HEK293 (cell line): ENCODE measurements around the gene CACNA1H.
A peak's percentile ranks its signal among the peaks of the same experiment; 100 is the strongest.

Experiments
- GFI1B ChIP-seq: fragments of 450-650 bp; formaldehyde crosslinking; IDR thresholded peaks from 2 replicates; pipeline ENCODE4 v1.5.1; 2016; ENCODE audit warnings: missing biosample characterization, missing genetic modification characterization
- GLIS1 ChIP-seq: fragments of 450-650 bp; formaldehyde crosslinking; IDR thresholded peaks from 2 replicates; pipeline ENCODE4 v1.5.1; 2016; ENCODE audit warnings: missing biosample characterization, missing genetic modification characterization
- HOXC10 ChIP-seq: sonication (generic); formaldehyde crosslinking; IDR thresholded peaks from 2 replicates; pipeline ENCODE4 v1.8.1; 2023; ENCODE audit warnings: mild to moderate bottlenecking, missing genetic modification reagents
- KLF7 ChIP-seq: fragments of 450-650 bp; formaldehyde crosslinking; IDR thresholded peaks from 2 replicates; pipeline ENCODE4 v1.5.1; 2016; ENCODE audit warnings: missing biosample characterization, missing genetic modification characterization, borderline replicate concordance
- SALL2 ChIP-seq: fragments of 450-650 bp; formaldehyde crosslinking; IDR thresholded peaks from 2 replicates; pipeline ENCODE4 v1.5.0; 2017; ENCODE audit warnings: missing biosample characterization, mild to moderate bottlenecking, missing genetic modification characterization, borderline replicate concordance
- SCRT2 ChIP-seq: fragments of 450-650 bp; formaldehyde crosslinking; IDR thresholded peaks from 2 replicates; pipeline ENCODE4 v1.5.1; 2016; ENCODE audit warnings: missing biosample characterization, missing genetic modification characterization
- ZBTB48 ChIP-seq: fragments of 450-650 bp; formaldehyde crosslinking; IDR thresholded peaks from 2 replicates; pipeline ENCODE4 v1.5.1; 2016; ENCODE audit warnings: missing biosample characterization, missing genetic modification characterization
- ZBTB7A ChIP-seq: fragments of 450-650 bp; formaldehyde crosslinking; IDR thresholded peaks from 2 replicates; pipeline ENCODE4 v1.5.1; 2016; ENCODE audit warnings: low read depth, missing biosample characterization, missing genetic modification characterization
- ZFP69B ChIP-seq: fragments of 450-650 bp; formaldehyde crosslinking; IDR thresholded peaks from 2 replicates; pipeline ENCODE4 v1.5.1; 2016; ENCODE audit warnings: missing biosample characterization, missing genetic modification characterization
- ZIC2 ChIP-seq: fragments of 450-650 bp; formaldehyde crosslinking; IDR thresholded peaks from 2 replicates; pipeline ENCODE4 v1.5.1; 2016; ENCODE audit warnings: missing biosample characterization, missing genetic modification characterization
- ZNF18 ChIP-seq: fragments of 450-650 bp; formaldehyde crosslinking; IDR thresholded peaks from 2 replicates; pipeline ENCODE4 v1.5.1; 2016; ENCODE audit warnings: missing biosample characterization, missing genetic modification characterization
- ZNF214 ChIP-seq: fragments of 450-650 bp; formaldehyde crosslinking; IDR thresholded peaks from 2 replicates; pipeline ENCODE4 v1.5.1; 2017; ENCODE audit warnings: missing biosample characterization, mild to moderate bottlenecking, missing genetic modification characterization, borderline replicate concordance
- ZNF24 ChIP-seq: fragments of 450-650 bp; formaldehyde crosslinking; IDR thresholded peaks from 2 replicates; pipeline ENCODE4 v1.5.1; 2016; ENCODE audit warnings: missing biosample characterization, missing genetic modification characterization
- ZNF274 ChIP-seq, 2 experiments: fragments of 200-500 bp in 1 of 2; fragments of 450-650 bp in 1 of 2; sonication (Bioruptor generic) in 1 of 2; formaldehyde crosslinking in 1 of 2; IDR thresholded peaks; 2 replicates each; pipeline versions ENCODE4 v1.5.1 to v1.6.1; 2014 to 2016; ENCODE audit warnings: borderline replicate concordance in 1 of 2, inconsistent platforms in 1 of 2, low read length in 1 of 2, missing biosample characterization in 1 of 2, missing genetic modification characterization in 1 of 2
- ZNF280C ChIP-seq: fragments of 450-650 bp; formaldehyde crosslinking; IDR thresholded peaks from 2 replicates; pipeline ENCODE4 v1.5.1; 2016; ENCODE audit warnings: missing biosample characterization, missing genetic modification characterization
- ZNF311 ChIP-seq: fragments of 450-650 bp; formaldehyde crosslinking; IDR thresholded peaks from 2 replicates; pipeline ENCODE4 v1.5.1; 2017; ENCODE audit warnings: missing biosample characterization, missing genetic modification characterization, borderline replicate concordance
- ZNF48 ChIP-seq: fragments of 450-650 bp; formaldehyde crosslinking; IDR thresholded peaks from 2 replicates; pipeline ENCODE4 v1.5.1; 2016; ENCODE audit warnings: missing biosample characterization, missing genetic modification characterization
- ZNF548 ChIP-seq: fragments of 450-650 bp; formaldehyde crosslinking; IDR thresholded peaks from 2 replicates; pipeline ENCODE4 v1.5.1; 2016; ENCODE audit warnings: missing biosample characterization, missing genetic modification characterization
- ZNF558 ChIP-seq: fragments of 450-650 bp; formaldehyde crosslinking; IDR thresholded peaks from 2 replicates; pipeline ENCODE4 v1.5.1; 2016; ENCODE audit warnings: missing biosample characterization, missing genetic modification characterization
- ZNF629 ChIP-seq: fragments of 450-650 bp; formaldehyde crosslinking; IDR thresholded peaks from 2 replicates; pipeline ENCODE4 v1.5.1; 2017; ENCODE audit warnings: missing biosample characterization, missing genetic modification characterization
- ZNF645 ChIP-seq: fragments of 450-650 bp; formaldehyde crosslinking; IDR thresholded peaks from 2 replicates; pipeline ENCODE4; 2016; ENCODE audit warnings: missing biosample characterization, missing genetic modification characterization
- ZNF654 ChIP-seq: fragments of 450-650 bp; formaldehyde crosslinking; IDR thresholded peaks from 2 replicates; pipeline ENCODE4 v1.5.1; 2016; ENCODE audit warnings: low read depth, missing biosample characterization, missing genetic modification characterization
- ZNF704 ChIP-seq: fragments of 450-650 bp; formaldehyde crosslinking; IDR thresholded peaks from 2 replicates; pipeline ENCODE4 v1.5.1; 2016; ENCODE audit warnings: missing biosample characterization, missing genetic modification characterization
- ZNF791 ChIP-seq: fragments of 450-650 bp; formaldehyde crosslinking; IDR thresholded peaks from 2 replicates; pipeline ENCODE4 v1.5.1; 2016; ENCODE audit warnings: missing biosample characterization, missing genetic modification characterization
- ZNF792 ChIP-seq: fragments of 450-650 bp; formaldehyde crosslinking; IDR thresholded peaks from 2 replicates; pipeline ENCODE4 v1.5.1; 2016; ENCODE audit warnings: missing biosample characterization, missing genetic modification characterization
- TF ChIP-seq, protein P1 (sequence below): fragments of 450-650 bp; formaldehyde crosslinking; IDR thresholded peaks from 2 replicates; pipeline ENCODE4 v1.5.1; 2016; ENCODE audit warnings: missing biosample characterization, missing genetic modification characterization
- TF ChIP-seq, protein P2 (sequence below): fragments of 450-650 bp; formaldehyde crosslinking; IDR thresholded peaks from 2 replicates; pipeline ENCODE4 v1.5.1; 2016; ENCODE audit warnings: missing biosample characterization, missing genetic modification characterization
- TF ChIP-seq, protein P3 (sequence below): fragments of 450-650 bp; formaldehyde crosslinking; IDR thresholded peaks from 2 replicates; pipeline ENCODE4 v1.5.1; 2016; ENCODE audit warnings: missing biosample characterization, missing genetic modification characterization
- TF ChIP-seq, protein P4 (sequence below): sonication (generic); formaldehyde crosslinking; IDR thresholded peaks from 2 replicates; pipeline ENCODE4 v1.8.1; 2022; ENCODE audit warnings: mild to moderate bottlenecking, moderate library complexity, missing genetic modification reagents

The CACNA1H gene

GRCh38 chr16:1194665-1195392, 41.9 kb downstream of the CACNA1H start (continued):
- TF ChIP-seq, protein P1, sequence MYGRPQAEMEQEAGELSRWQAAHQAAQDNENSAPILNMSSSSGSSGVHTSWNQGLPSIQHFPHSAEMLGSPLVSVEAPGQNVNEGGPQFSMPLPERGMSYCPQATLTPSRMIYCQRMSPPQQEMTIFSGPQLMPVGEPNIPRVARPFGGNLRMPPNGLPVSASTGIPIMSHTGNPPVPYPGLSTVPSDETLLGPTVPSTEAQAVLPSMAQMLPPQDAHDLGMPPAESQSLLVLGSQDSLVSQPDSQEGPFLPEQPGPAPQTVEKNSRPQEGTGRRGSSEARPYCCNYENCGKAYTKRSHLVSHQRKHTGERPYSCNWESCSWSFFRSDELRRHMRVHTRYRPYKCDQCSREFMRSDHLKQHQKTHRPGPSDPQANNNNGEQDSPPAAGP (tag by site-specific recombination) = peak; percentile 78; the same call in 1 of the 2 replicates
- TF ChIP-seq ZNF792 (tag by site-specific recombination) (no peak), KLF7 (tag by site-specific recombination) (peak; percentile 54; the same call in 1 of the 2 replicates), ZNF645 (tag by site-specific recombination) (no peak), HOXC10 (no peak), ZNF791 (tag by site-specific recombination) (no peak), ZNF704 (no peak), ZNF548 (no peak), SALL2 (tag by site-specific recombination) (no peak), ZBTB7A (0 out of 2 replicates have a peak, but pooled peaks have one; percentile 6), ZNF280C (tag by site-specific recombination) (no peak), ZNF18 (tag by site-specific recombination) (no peak), ZNF558 (tag by site-specific recombination) (no peak), ZNF654 (tag by site-specific recombination) (no peak; the same call in none of the 2 replicates), ZIC2 (tag by site-specific recombination) (0 out of 2 replicates have a peak, but pooled peaks have one; percentile 7), GLIS1 (no peak), ZBTB48 (tag by site-specific recombination) (no peak), ZNF274 (IDR thresholded peaks at IDR 0.05; ENCODE audit: low read length) (no peak), ZNF274 (tag by site-specific recombination; IDR thresholded peaks at IDR 0.05; ENCODE audit: borderline replicate concordance) (no peak), GFI1B (tag by site-specific recombination) (no peak), ZNF311 (tag by site-specific recombination) (no peak), ZNF48 (tag by site-specific recombination) (no peak), ZNF629 (no peak), ZFP69B (tag by site-specific recombination) (no peak), SCRT2 (tag by site-specific recombination) (no peak), ZNF214 (tag by site-specific recombination) (no peak), ZNF24 (tag by site-specific recombination) (no peak)
- TF ChIP-seq, protein P2, sequence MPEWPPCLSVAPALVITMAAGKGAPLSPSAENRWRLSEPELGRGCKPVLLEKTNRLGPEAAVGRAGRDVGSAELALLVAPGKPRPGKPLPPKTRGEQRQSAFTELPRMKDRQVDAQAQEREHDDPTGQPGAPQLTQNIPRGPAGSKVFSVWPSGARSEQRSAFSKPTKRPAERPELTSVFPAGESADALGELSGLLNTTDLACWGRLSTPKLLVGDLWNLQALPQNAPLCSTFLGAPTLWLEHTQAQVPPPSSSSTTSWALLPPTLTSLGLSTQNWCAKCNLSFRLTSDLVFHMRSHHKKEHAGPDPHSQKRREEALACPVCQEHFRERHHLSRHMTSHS = no peak
- TF ChIP-seq, protein P3, sequence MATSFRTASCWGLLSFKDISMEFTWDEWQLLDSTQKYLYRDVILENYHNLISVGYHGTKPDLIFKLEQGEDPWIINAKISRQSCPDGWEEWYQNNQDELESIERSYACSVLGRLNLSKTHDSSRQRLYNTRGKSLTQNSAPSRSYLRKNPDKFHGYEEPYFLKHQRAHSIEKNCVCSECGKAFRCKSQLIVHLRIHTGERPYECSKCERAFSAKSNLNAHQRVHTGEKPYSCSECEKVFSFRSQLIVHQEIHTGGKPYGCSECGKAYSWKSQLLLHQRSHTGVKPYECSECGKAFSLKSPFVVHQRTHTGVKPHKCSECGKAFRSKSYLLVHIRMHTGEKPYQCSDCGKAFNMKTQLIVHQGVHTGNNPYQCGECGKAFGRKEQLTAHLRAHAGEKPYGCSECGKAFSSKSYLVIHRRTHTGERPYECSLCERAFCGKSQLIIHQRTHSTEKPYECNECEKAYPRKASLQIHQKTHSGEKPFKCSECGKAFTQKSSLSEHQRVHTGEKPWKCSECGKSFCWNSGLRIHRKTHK (tag by site-specific recombination) = no peak
- TF ChIP-seq, protein P4, sequence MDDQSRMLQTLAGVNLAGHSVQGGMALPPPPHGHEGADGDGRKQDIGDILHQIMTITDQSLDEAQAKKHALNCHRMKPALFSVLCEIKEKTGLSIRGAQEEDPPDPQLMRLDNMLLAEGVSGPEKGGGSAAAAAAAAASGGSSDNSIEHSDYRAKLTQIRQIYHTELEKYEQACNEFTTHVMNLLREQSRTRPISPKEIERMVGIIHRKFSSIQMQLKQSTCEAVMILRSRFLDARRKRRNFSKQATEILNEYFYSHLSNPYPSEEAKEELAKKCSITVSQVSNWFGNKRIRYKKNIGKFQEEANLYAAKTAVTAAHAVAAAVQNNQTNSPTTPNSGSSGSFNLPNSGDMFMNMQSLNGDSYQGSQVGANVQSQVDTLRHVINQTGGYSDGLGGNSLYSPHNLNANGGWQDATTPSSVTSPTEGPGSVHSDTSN (CRISPR knock-in tag) = 0 out of 2 replicates have a peak, but pooled peaks have one; percentile 42
